ENCODE results near the gene SPATA22. TPM values are rescaled to one million over a fixed set of nuclear protein-coding genes. Genes with fewer than 3 reads are reported as not detected.
"Not testable (repeated sequence)": the region's sequence is repeated elsewhere in the genome, so short reads cannot be mapped to it uniquely, and the experiment has no call there.

SPATA22 gene
- total RNA-seq, 1 donor from 2014 or later, result not detected

- no peak for DNase-seq (ENCODE audit: low spot score)
Observed at GRCh38 chr17:3474212-3474611, 2.6 kb upstream of the SPATA22 start.

GRCh38 chr17:3472137-3472536 lies 518 bp upstream of the SPATA22 start:
- no peak for DNase-seq (ENCODE audit: low spot score)

- DNase-seq (ENCODE audit: low spot score), result no peak
Observed at GRCh38 chr17:3469529-3469928, 2.1 kb downstream of the SPATA22 start.

GRCh38 chr17:3466355-3466754 lies 5.3 kb downstream of the SPATA22 start:
- DNase-seq (ENCODE audit: low spot score), result not testable (repeated sequence)

GRCh38 chr17:3448059-3448665 lies 23.5 kb downstream of the SPATA22 start:
- no peak for DNase-seq (ENCODE audit: low spot score)

GRCh38 chr17:3447625-3448024 lies 24.0 kb downstream of the SPATA22 start:
- no peak for DNase-seq (ENCODE audit: low spot score)

GRCh38 chr17:3440451-3440850 lies 31.2 kb downstream of the SPATA22 start:
- DNase-seq (ENCODE audit: low spot score), result no peak

GRCh38 chr17:3438368-3438767 lies 33.3 kb downstream of the SPATA22 start:
- no peak for DNase-seq (ENCODE audit: low spot score)

GRCh38 chr17:3433741-3434140 lies 37.9 kb downstream of the SPATA22 start, which contains the start of gene OR1E2:
Gene OR1E2, minus strand, starts transcription at chr17:3433841. Its CDS starts 0 bp downstream, at chr17:3433841.
- no peak for DNase-seq (ENCODE audit: low spot score)

GRCh38 chr17:3433215-3433614 lies 38.4 kb downstream of the SPATA22 start:
- not testable (repeated sequence) for DNase-seq (ENCODE audit: low spot score)

- DNase-seq (ENCODE audit: low spot score), result no peak
Observed at GRCh38 chr17:3418222-3418621, 53.4 kb downstream of the SPATA22 start.

- no peak for DNase-seq (ENCODE audit: low spot score)
Observed at GRCh38 chr17:3415610-3416009, 56.0 kb downstream of the SPATA22 start.

- DNase-seq (ENCODE audit: low spot score), result not testable (repeated sequence)
Observed at GRCh38 chr17:3412216-3412615, 59.4 kb downstream of the SPATA22 start.

GRCh38 chr17:3411070-3411469 lies 60.5 kb downstream of the SPATA22 start, which contains the start of gene OR3A3:
Gene OR3A3, plus strand, starts transcription at chr17:3411370.
- no peak for DNase-seq (ENCODE audit: low spot score)

- DNase-seq (ENCODE audit: low spot score), result not testable (repeated sequence)
Observed at GRCh38 chr17:3403856-3404255, 67.8 kb downstream of the SPATA22 start.

- DNase-seq (ENCODE audit: low spot score), result no peak
Observed at GRCh38 chr17:3401786-3402185, 69.8 kb downstream of the SPATA22 start.

- DNase-seq (ENCODE audit: low spot score), result no peak
Observed at GRCh38 chr17:3400055-3400454, 71.6 kb downstream of the SPATA22 start.

GRCh38 chr17:3398310-3398709 lies 73.3 kb downstream of the SPATA22 start, which contains the start of gene OR1E1:
Gene OR1E1, minus strand, starts transcription at chr17:3398410. Its CDS starts 0 bp downstream, at chr17:3398410.
- no peak for DNase-seq (ENCODE audit: low spot score)

GRCh38 chr17:3397801-3398200 lies 73.8 kb downstream of the SPATA22 start:
- not testable (repeated sequence) for DNase-seq (ENCODE audit: low spot score)

Other genes with a start within 250 kb of the SPATA22 start
- not detected for gene OR3A1, start 173.5 kb downstream of the SPATA22 start, total RNA-seq
- gene OR3A2, start 85.5 kb downstream of the SPATA22 start, total RNA-seq, result 2.7 TPM
- not detected for gene OR1E1, start 73.4 kb downstream of the SPATA22 start, total RNA-seq
- gene OR3A3, start 60.4 kb downstream of the SPATA22 start, total RNA-seq, result not detected
- not detected for gene OR1E2, start 38.0 kb downstream of the SPATA22 start, total RNA-seq
- 15.3 TPM for gene ASPA, start 4.2 kb upstream of the SPATA22 start, total RNA-seq
- gene TRPV3, start 86.0 kb upstream of the SPATA22 start, total RNA-seq, result 4.3 TPM
- gene TRPV1, start 137.6 kb upstream of the SPATA22 start, total RNA-seq, result 9.0 TPM
- 22.8 TPM for gene SHPK, start 164.4 kb upstream of the SPATA22 start, total RNA-seq
- gene CTNS, start 164.9 kb upstream of the SPATA22 start, total RNA-seq, result 11.7 TPM
- gene TAX1BP3, start 196.8 kb upstream of the SPATA22 start, total RNA-seq, result 152 TPM
- 24.3 TPM for gene EMC6, start 197.0 kb upstream of the SPATA22 start, total RNA-seq
- 3.0 TPM for gene P2RX5, start 224.3 kb upstream of the SPATA22 start, total RNA-seq

Data from ureter (tissue), 1 donor.